Central memory CD8-positive, alpha-beta T cell (primary cell): ENCODE data around the gene PRDX6.
"Not testable (repeated sequence)": the region's sequence is repeated elsewhere in the genome, so short reads cannot be mapped to it uniquely, and the experiment has no call there.

Experiments used
- ATAC-seq: fragments of 150-1000 bp; cut with Tn5 transposase; replicated peaks from 2 replicates; pipeline ENCODE4 v1.10.0; 2022; ENCODE audit warnings: mild to moderate bottlenecking, moderate FRiP score, moderate number of reproducible peaks; ENCODE audit not compliant: poor library complexity, severe bottlenecking; ENCODE audit errors: extremely low read depth
- DNase-seq, 2 donors: peaks; one replicate each; pipeline ENCODE4 v3.0.0; 2021; ENCODE audit warnings: low spot score in 2 of 2
- H3K27ac Mint-ChIP-seq: one replicate; pipeline ENCODE4 v1.8.0; 2022; ENCODE audit warnings: low read depth, mild to moderate bottlenecking, moderate library complexity, mixed read lengths
- H3K27me3 Mint-ChIP-seq: one replicate; pipeline ENCODE4 v1.8.0; 2022; ENCODE audit warnings: mixed read lengths
- H3K36me3 Mint-ChIP-seq: one replicate; pipeline ENCODE4 v1.8.0; 2022; ENCODE audit warnings: mild to moderate bottlenecking, moderate library complexity, mixed read lengths; ENCODE audit not compliant: insufficient read depth
- H3K4me1 Mint-ChIP-seq: one replicate; pipeline ENCODE4 v1.8.0; 2022; ENCODE audit warnings: mixed read lengths
- H3K4me3 Mint-ChIP-seq: one replicate; pipeline ENCODE4 v1.8.0; 2022; ENCODE audit warnings: mild to moderate bottlenecking, moderate library complexity, mixed read lengths
- H3K9me3 Mint-ChIP-seq: one replicate; pipeline ENCODE4 v1.8.0; 2022; ENCODE audit warnings: mixed read lengths

The PRDX6 gene

GRCh38 chr1:173489149-173489600, 12.0 kb downstream of the PRDX6 start:
- ATAC-seq (no peak), DNase-seq (no peak)
- Mint-ChIP-seq H3K27me3 (no peaks in the 10 kb centered on the region), H3K9me3 (no peaks in the 10 kb centered on the region), H3K27ac (no peak overlapping the region), H3K36me3 (peaks cover 49% of the 10 kb centered on the region), H3K4me1 (no peaks in the 10 kb centered on the region), H3K4me3 (no peak overlapping the region)

GRCh38 chr1:173489929-173490328, 12.8 kb downstream of the PRDX6 start:
- Mint-ChIP-seq H3K27me3 (no peaks in the 10 kb centered on the region), H3K27ac (no peak overlapping the region), H3K9me3 (no peaks in the 10 kb centered on the region), H3K4me3 (no peak overlapping the region), H3K4me1 (no peaks in the 10 kb centered on the region), H3K36me3 (peaks cover 43% of the 10 kb centered on the region)
- ATAC-seq = no peak
- no peak for DNase-seq

GRCh38 chr1:173491508-173491907, 14.4 kb downstream of the PRDX6 start:
- ATAC-seq (no peak), DNase-seq (no peak)
- peaks cover 27% of the 10 kb centered on the region for H3K36me3 Mint-ChIP-seq
- no peaks in the 10 kb centered on the region for H3K4me1 Mint-ChIP-seq
- no peak overlapping the region for H3K4me3 Mint-ChIP-seq
- H3K9me3 Mint-ChIP-seq = no peaks in the 10 kb centered on the region
- no peaks in the 10 kb centered on the region for H3K27me3 Mint-ChIP-seq
- no peak overlapping the region for H3K27ac Mint-ChIP-seq

DNA sequence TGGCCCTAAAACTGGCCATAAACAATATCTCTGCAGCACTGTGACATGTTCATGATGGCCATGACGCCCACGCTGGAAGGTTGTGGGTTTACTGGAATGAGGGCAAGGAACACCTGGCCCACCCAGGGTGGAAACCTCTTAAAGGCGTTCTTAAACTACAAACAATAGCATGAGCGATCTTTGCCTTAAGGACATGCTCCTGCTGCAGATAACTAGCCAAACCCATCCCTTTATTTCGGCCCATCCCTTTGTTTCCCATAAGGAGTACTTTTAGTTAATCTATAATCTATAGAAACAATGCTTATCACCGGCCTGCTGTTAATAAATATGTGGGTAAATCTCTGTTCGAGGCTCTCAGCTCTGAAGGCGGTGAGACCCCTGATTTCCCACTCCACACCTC, 16.0 kb downstream of the PRDX6 start:
- H3K27me3 Mint-ChIP-seq, H3K4me3 Mint-ChIP-seq, DNase-seq, ATAC-seq, H3K4me1 Mint-ChIP-seq, H3K9me3 Mint-ChIP-seq, H3K27ac Mint-ChIP-seq: not testable (repeated sequence)
- H3K36me3 Mint-ChIP-seq = peaks cover 14% of the 10 kb centered on the region

- Mint-ChIP-seq H3K4me1 (no peaks in the 10 kb centered on the region), H3K9me3 (no peaks in the 10 kb centered on the region), H3K27ac (no peak overlapping the region), H3K27me3 (no peaks in the 10 kb centered on the region), H3K4me3 (no peak overlapping the region), H3K36me3 (peaks cover 1% of the 10 kb centered on the region)
- DNase-seq (no peak), ATAC-seq (no peak)
Measured at GRCh38 chr1:173495609-173496267, 18.6 kb downstream of the PRDX6 start.

DNA sequence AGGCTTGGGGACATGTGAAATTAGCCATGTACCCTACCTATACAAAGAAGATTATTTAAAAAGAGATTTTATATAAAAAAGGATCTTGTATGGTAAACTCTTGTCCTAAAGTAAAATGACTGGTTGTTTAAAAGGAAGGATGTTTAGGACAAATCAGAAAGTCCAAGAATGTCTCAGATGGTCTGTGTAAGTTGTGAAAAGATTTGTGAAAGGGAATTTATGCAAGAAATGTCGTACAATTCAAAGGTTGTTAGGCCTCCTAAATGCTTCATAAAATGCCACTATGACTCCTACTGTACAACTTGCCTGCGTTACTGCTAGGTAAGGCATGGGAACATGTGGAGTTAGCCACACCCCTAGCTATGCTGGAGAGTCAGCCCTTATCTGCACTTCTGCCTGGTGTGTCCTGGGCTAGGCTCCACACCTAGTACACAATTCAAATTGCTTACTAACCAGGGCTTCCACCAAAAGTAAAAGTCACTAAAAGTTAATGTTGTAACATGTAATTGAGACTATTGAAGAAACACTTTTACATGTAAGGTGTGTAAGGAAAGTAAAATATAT, 19.7 kb downstream of the PRDX6 start:
- DNase-seq = no peak
- no peaks in the 10 kb centered on the region for H3K27me3 Mint-ChIP-seq
- no peaks in the 10 kb centered on the region for H3K9me3 Mint-ChIP-seq
- H3K36me3 Mint-ChIP-seq = peaks cover 1% of the 10 kb centered on the region
- H3K4me1 Mint-ChIP-seq = no peaks in the 10 kb centered on the region
- no peak overlapping the region for H3K27ac Mint-ChIP-seq
- ATAC-seq = no peak
- H3K4me3 Mint-ChIP-seq = no peak overlapping the region

GRCh38 chr1:173499729-173500128, 22.6 kb downstream of the PRDX6 start:
- Mint-ChIP-seq H3K4me3 (no peak overlapping the region), H3K27ac (no peak overlapping the region)

GRCh38 chr1:173502104-173502503, 25.0 kb downstream of the PRDX6 start:
- no peaks in the 10 kb centered on the region for H3K9me3 Mint-ChIP-seq
- no peaks in the 10 kb centered on the region for H3K27me3 Mint-ChIP-seq
- DNase-seq (no peak), ATAC-seq (no peak)
- H3K4me3 Mint-ChIP-seq = no peak overlapping the region
- no peak overlapping the region for H3K27ac Mint-ChIP-seq
- no peaks in the 10 kb centered on the region for H3K4me1 Mint-ChIP-seq
- no peaks in the 10 kb centered on the region for H3K36me3 Mint-ChIP-seq

More at GRCh38 chr1:173499729-173500128, 22.6 kb downstream of the PRDX6 start:
- ATAC-seq (no peak), DNase-seq (no peak)
- H3K27me3 Mint-ChIP-seq = no peaks in the 10 kb centered on the region
- H3K36me3 Mint-ChIP-seq = no peaks in the 10 kb centered on the region
- no peaks in the 10 kb centered on the region for H3K9me3 Mint-ChIP-seq
- no peaks in the 10 kb centered on the region for H3K4me1 Mint-ChIP-seq

DNA sequence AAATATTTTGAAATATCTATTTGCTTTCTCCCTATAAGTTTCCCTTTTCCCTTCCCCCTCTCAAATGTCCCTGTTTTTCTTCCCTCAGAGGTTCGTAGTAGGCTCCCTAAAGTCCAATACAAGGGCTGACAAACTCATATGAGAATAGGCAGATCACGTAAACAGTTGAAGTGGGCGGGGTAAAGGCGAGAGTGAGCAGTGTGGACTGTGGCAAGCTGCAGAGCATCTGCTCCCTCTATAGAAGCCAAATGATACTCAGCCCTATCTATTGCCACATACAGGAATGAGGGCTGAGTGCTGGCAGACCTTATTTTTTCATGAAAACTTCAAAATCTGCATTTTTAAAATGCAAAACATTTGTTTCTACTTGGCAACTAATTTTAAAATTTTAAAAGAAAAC, 26.3 kb downstream of the PRDX6 start:
- H3K4me1 Mint-ChIP-seq = no peaks in the 10 kb centered on the region
- no peak overlapping the region for H3K27ac Mint-ChIP-seq
- H3K9me3 Mint-ChIP-seq = no peaks in the 10 kb centered on the region
- ATAC-seq (no peak), DNase-seq (no peak)
- H3K27me3 Mint-ChIP-seq = no peaks in the 10 kb centered on the region
- no peaks in the 10 kb centered on the region for H3K36me3 Mint-ChIP-seq
- H3K4me3 Mint-ChIP-seq = no peak overlapping the region

- no peak for ATAC-seq
- no peaks in the 10 kb centered on the region for H3K9me3 Mint-ChIP-seq
- no peaks in the 10 kb centered on the region for H3K27me3 Mint-ChIP-seq
- H3K4me1 Mint-ChIP-seq = no peaks in the 10 kb centered on the region
- no peak overlapping the region for H3K4me3 Mint-ChIP-seq
- no peak for DNase-seq
- H3K27ac Mint-ChIP-seq = no peak overlapping the region
- no peaks in the 10 kb centered on the region for H3K36me3 Mint-ChIP-seq
Measured at GRCh38 chr1:173504268-173504667, 27.1 kb downstream of the PRDX6 start.

DNA sequence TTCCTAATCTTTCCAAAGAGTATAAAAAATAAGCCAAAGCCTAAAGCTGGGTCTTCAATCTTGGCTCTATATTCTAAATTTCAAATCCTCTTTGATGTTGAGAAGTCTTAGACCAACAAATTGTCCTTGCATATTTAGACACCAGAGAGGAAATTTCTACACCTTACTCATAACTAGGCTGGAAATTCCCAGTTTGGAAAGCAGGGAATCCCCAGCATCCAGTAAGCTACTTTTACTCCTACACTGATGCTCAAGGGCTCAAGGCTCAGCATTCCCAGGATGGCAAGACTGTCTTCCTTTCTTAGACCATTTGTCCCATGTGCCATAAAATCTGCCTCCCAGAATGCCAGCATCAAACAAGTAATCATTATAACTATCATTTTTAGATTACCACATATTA, 28.3 kb downstream of the PRDX6 start:
- no peaks in the 10 kb centered on the region for H3K27me3 Mint-ChIP-seq
- no peak overlapping the region for H3K4me3 Mint-ChIP-seq
- H3K27ac Mint-ChIP-seq = no peak overlapping the region
- no peaks in the 10 kb centered on the region for H3K36me3 Mint-ChIP-seq
- H3K9me3 Mint-ChIP-seq = no peaks in the 10 kb centered on the region
- ATAC-seq = no peak
- no peak for DNase-seq
- no peaks in the 10 kb centered on the region for H3K4me1 Mint-ChIP-seq

GRCh38 chr1:173506437-173506836, 29.3 kb downstream of the PRDX6 start:
- Mint-ChIP-seq H3K27ac (no peak overlapping the region), H3K36me3 (no peaks in the 10 kb centered on the region), H3K27me3 (no peaks in the 10 kb centered on the region), H3K4me3 (no peak overlapping the region), H3K9me3 (no peaks in the 10 kb centered on the region), H3K4me1 (no peaks in the 10 kb centered on the region)
- ATAC-seq = no peak
- DNase-seq = no peak

- Mint-ChIP-seq H3K27ac (no peak overlapping the region), H3K4me3 (no peak overlapping the region), H3K36me3 (no peaks in the 10 kb centered on the region), H3K4me1 (no peaks in the 10 kb centered on the region), H3K27me3 (no peaks in the 10 kb centered on the region), H3K9me3 (no peaks in the 10 kb centered on the region)
- no peak for ATAC-seq
- DNase-seq = no peak
Measured at GRCh38 chr1:173507205-173507846, 30.2 kb downstream of the PRDX6 start.
